Calu3 (cell line): Measurements from ENCODE around the gene CLIP1. TPM values are rescaled to one million over a fixed set of nuclear protein-coding genes. Genes with fewer than 3 reads are reported as not detected.

Experiments
- BruUV-seq: library from RNA; stranded (reverse); fragments of 400-500 nt; replicated peaks from 2 replicates; lab custom pipeline; 2021; lab: Mats Ljungman, UMichigan
- CTCF ChIA-PET: fragments of 300-600 bp; sonication (Branson Sonifier 250); formaldehyde crosslinking; loops from one replicate; lab custom pipeline; 2022; ENCODE audit warnings: antibody characterized with exemption; lab: Charles Lee
- DNase-seq: peaks from one replicate; pipeline ENCODE4 v3.0.0; 2022
- H3K27ac Mint-ChIP-seq: one replicate; pipeline ENCODE4 v1.8.0; 2022; ENCODE audit warnings: mixed read lengths; ENCODE audit not compliant: unreplicated experiment
- H3K27me3 Mint-ChIP-seq: one replicate; pipeline ENCODE4 v1.8.0; 2022; ENCODE audit warnings: mixed read lengths; ENCODE audit not compliant: unreplicated experiment
- H3K36me3 Mint-ChIP-seq: one replicate; pipeline ENCODE4 v1.8.0; 2022; ENCODE audit warnings: mild to moderate bottlenecking, moderate library complexity, mixed read lengths; ENCODE audit not compliant: insufficient read depth, unreplicated experiment
- H3K4me1 Mint-ChIP-seq: one replicate; pipeline ENCODE4 v1.8.0; 2022; ENCODE audit warnings: mild to moderate bottlenecking, low read depth, mixed read lengths; ENCODE audit not compliant: unreplicated experiment
- H3K4me3 Mint-ChIP-seq: one replicate; pipeline ENCODE4 v1.8.0; 2022; ENCODE audit warnings: mild to moderate bottlenecking, low read depth, moderate library complexity, mixed read lengths; ENCODE audit not compliant: unreplicated experiment
- H3K9me3 Mint-ChIP-seq: one replicate; pipeline ENCODE4 v1.8.0; 2022; ENCODE audit warnings: low read depth, mixed read lengths; ENCODE audit not compliant: unreplicated experiment
- intact Hi-C: fragments of 100-400 bp; cut with micrococcal nuclease; formaldehyde crosslinking; loops from one replicate; pipeline ENCODE4 v1.10.0; 2022; ENCODE audit not compliant: unreplicated experiment
- total RNA-seq: library from RNA; stranded (reverse); gene quantifications from 2 replicates; pipeline ENCODE4 v1.2.3, GENCODE V29; 2022
- TF ChIP-seq, protein P1 (sequence below): fragments of 200-600 bp; IDR thresholded peaks from one replicate; pipeline ENCODE4 v1.8.0; 2022; ENCODE audit warnings: antibody characterized with exemption; ENCODE audit not compliant: unreplicated experiment

CLIP1 gene
- total RNA-seq, 1 experiment from 2014 or later, result 95.3 TPM

DNA sequence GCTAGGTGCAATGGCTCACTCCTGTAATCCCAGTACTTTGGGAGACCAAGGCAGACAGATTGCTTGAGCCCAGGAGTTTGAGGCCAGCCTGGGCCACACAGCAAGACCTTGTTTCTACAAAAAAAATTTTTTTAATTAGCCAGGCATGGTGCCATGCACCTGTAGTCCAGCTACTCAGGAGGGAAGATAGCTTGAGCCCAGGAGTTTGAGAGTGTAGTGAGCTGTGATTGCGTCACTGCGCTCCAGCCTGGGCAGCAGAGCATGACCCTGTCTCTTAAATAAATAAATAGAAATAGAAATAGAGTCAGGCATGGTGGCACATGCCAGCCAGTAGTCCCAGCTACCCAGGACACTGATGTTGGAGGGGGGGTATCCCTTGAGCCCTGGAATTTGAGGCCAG lies 36.7 kb upstream of the CLIP1 start:
- H3K9me3 Mint-ChIP-seq, result no peaks in the 10 kb centered on the region
- no peak overlapping the region for H3K27ac Mint-ChIP-seq
- no peaks in the 10 kb centered on the region for H3K4me1 Mint-ChIP-seq

DNA sequence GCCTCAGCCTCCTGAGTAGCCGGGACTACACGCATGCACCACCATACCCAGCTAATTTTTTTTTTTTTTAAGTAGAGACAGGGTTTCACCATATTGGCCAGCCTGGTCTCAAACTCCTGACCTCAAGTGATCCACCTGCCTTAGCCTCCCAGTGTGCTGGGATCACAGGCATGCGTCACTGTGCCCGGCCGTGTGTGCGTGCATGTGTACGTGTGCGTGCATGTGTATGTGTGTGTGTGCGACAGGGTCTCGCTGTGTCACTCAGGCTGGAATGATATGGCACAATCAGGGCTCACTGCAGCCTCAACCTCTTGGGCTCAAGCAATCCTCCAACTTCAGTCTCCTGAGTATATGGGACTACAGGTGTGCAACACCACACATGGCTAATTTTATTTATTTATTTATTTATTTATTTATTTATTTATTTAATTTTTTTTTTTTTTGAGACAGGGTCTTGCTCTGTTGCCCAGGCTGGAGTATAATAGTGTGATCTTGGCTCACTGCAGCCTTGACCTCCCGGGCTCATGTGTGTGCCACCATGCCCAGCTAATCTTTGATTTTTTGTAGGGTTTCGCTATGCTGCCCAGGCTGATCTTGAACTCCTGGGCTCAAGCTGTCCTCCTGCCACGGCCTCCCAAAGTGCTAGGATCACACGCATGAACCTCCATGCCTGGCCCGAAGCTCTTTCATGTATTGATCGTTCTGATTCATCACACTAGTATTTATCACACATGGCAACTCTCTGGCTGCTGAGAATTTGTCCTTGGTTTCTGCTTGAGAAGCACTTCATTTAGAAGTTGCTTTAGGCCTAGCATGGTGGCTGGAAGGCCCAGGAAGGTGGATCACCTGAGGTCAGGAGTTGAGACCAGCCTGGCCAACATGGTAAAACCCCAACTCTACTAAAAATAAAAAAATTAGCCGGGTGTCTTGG lies 35.9 kb upstream of the CLIP1 start:
- TF ChIP-seq, protein P1, sequence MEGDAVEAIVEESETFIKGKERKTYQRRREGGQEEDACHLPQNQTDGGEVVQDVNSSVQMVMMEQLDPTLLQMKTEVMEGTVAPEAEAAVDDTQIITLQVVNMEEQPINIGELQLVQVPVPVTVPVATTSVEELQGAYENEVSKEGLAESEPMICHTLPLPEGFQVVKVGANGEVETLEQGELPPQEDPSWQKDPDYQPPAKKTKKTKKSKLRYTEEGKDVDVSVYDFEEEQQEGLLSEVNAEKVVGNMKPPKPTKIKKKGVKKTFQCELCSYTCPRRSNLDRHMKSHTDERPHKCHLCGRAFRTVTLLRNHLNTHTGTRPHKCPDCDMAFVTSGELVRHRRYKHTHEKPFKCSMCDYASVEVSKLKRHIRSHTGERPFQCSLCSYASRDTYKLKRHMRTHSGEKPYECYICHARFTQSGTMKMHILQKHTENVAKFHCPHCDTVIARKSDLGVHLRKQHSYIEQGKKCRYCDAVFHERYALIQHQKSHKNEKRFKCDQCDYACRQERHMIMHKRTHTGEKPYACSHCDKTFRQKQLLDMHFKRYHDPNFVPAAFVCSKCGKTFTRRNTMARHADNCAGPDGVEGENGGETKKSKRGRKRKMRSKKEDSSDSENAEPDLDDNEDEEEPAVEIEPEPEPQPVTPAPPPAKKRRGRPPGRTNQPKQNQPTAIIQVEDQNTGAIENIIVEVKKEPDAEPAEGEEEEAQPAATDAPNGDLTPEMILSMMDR, result no peak
- CTCF ChIA-PET, result interaction anchor here (0.5 to 1.8 kb wide), 6 partner anchors 9 to 59 kb away, joined by 3 to 8 read pairs (median 4); no protein-coding TSS in a partner anchor
- no peaks in the 10 kb centered on the region for H3K9me3 Mint-ChIP-seq

More for the DNA sequence above, 36.7 kb upstream of the CLIP1 start:
- intact Hi-C loops, result no loop called here
- Mint-ChIP-seq H3K36me3 (peaks cover 17% of the 10 kb centered on the region), H3K4me3 (no peak overlapping the region), H3K27me3 (no peaks in the 10 kb centered on the region)
- no TSS peak for BruUV-seq
- TF ChIP-seq, protein P1, result no peak
- DNase-seq, result no peak
- CTCF ChIA-PET, result interaction anchor here (0.7 to 1.8 kb wide), 4 partner anchors 10 to 60 kb away, joined by 3 to 8 read pairs (median 4); no protein-coding TSS in a partner anchor

DNA sequence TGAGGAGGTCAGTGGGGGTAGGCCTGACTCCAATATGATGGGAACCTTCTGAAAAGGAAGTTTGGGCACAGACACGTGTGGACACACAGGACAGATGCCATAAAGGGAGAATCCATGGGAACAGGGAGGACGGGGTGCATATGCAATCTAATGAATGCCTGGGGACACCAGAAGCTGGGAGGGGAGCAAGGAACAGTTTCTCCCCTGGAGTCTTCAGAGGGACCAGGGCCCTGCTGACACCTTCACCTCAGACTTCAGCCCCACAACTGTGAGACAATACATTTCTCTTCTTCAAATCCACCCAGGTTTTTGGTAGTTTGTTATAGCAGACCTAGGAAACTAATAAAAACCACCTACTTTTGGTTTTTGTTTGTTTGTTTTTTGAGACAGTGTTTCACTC lies 35.2 kb upstream of the CLIP1 start:
- TF ChIP-seq, protein P1, result no peak
- peaks cover 8% of the 10 kb centered on the region for H3K36me3 Mint-ChIP-seq
- CTCF ChIA-PET, result no interaction called here
- no peak for DNase-seq
- H3K27me3 Mint-ChIP-seq, result no peaks in the 10 kb centered on the region
- H3K4me3 Mint-ChIP-seq, result no peak overlapping the region
- H3K27ac Mint-ChIP-seq, result no peak overlapping the region
- intact Hi-C loops, result loop anchor here (1.0 kb wide), 1 partner anchor 8 kb away; no protein-coding TSS in a partner anchor
- BruUV-seq, result no TSS peak
- no peaks in the 10 kb centered on the region for H3K9me3 Mint-ChIP-seq
- peaks cover 12% of the 10 kb centered on the region for H3K4me1 Mint-ChIP-seq

More for the DNA sequence above, 35.9 kb upstream of the CLIP1 start:
- DNase-seq, result peak; percentile 62
- no peaks in the 10 kb centered on the region for H3K27me3 Mint-ChIP-seq
- H3K27ac Mint-ChIP-seq, result peak overlapping the region; percentile 83
- intact Hi-C loops, result loop anchor here (1.0 kb wide), 1 partner anchor 9 kb away; no protein-coding TSS in a partner anchor
- H3K4me3 Mint-ChIP-seq, result no peak overlapping the region
- peaks cover 12% of the 10 kb centered on the region for H3K36me3 Mint-ChIP-seq
- BruUV-seq, result no TSS peak
- peaks cover 5% of the 10 kb centered on the region for H3K4me1 Mint-ChIP-seq

DNA sequence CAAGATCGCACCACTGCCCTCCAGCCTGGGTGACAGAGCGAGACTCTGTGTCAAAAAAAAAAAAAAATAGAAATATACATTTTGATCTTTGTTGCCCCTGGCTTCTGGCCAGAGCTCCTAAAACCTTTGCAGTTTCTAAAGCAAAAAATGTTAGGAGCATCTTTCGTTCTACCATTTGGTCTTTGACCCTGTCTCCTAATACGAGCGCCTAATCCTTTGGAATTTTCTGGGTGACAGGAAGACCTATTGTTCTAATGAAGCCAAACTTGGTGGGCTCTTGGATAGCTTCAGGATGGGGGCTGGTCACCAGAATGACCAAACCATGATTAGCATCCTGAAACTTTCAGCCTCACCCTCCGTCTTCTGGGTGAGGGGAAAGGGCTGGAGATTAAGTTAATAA lies 32.3 kb upstream of the CLIP1 start:
- intact Hi-C loops, result no loop called here
- no peak overlapping the region for H3K27ac Mint-ChIP-seq

More for the DNA sequence above, 32.3 kb upstream of the CLIP1 start:
- CTCF ChIA-PET, result interaction anchor here (0.6 kb wide), 1 partner anchor 133 kb away, joined by 3 read pairs; no protein-coding TSS in a partner anchor
- H3K4me1 Mint-ChIP-seq, result peaks cover 14% of the 10 kb centered on the region
- H3K27me3 Mint-ChIP-seq, result no peaks in the 10 kb centered on the region
- TF ChIP-seq, protein P1, result no peak
- DNase-seq, result no peak
- no peaks in the 10 kb centered on the region for H3K9me3 Mint-ChIP-seq
- H3K36me3 Mint-ChIP-seq, result peaks cover 5% of the 10 kb centered on the region
- H3K4me3 Mint-ChIP-seq, result no peak overlapping the region
- BruUV-seq, result no TSS peak
